ENCODE results near the gene TCF12. TPM values are rescaled to one million over a fixed set of nuclear protein-coding genes. Genes with fewer than 3 reads are reported as not detected.

The TCF12 gene
- total RNA-seq, 1 donor from 2014 or later: 164 TPM

GRCh38 chr15:56879502-56879901 is 38.9 kb upstream of the TCF12 start:
- H3K4me3 Mint-ChIP-seq (ENCODE audit: unreplicated experiment): no peak overlapping the region

GRCh38 chr15:56883088-56883487 is 35.4 kb upstream of the TCF12 start:
- no peak for DNase-seq (ENCODE audit: extremely low spot score, unreplicated experiment)
- Mint-ChIP-seq H3K4me3 (ENCODE audit: unreplicated experiment) (no peak overlapping the region), H3K4me1 (ENCODE audit: unreplicated experiment) (peaks cover 15% of the 10 kb centered on the region), H3K36me3 (ENCODE audit: unreplicated experiment) (no peaks in the 10 kb centered on the region), H3K9me3 (ENCODE audit: unreplicated experiment) (no peaks in the 10 kb centered on the region), H3K27ac (ENCODE audit: unreplicated experiment) (no peak overlapping the region), H3K27me3 (ENCODE audit: unreplicated experiment) (no peaks in the 10 kb centered on the region)
- TF ChIP-seq CTCF (IDR thresholded peaks at IDR 0.05): no peak

More at GRCh38 chr15:56879502-56879901, 38.9 kb upstream of the TCF12 start:
- no peak for TF ChIP-seq CTCF (IDR thresholded peaks at IDR 0.05)
- no peaks in the 10 kb centered on the region for H3K27me3 Mint-ChIP-seq (ENCODE audit: unreplicated experiment)
- H3K4me1 Mint-ChIP-seq (ENCODE audit: unreplicated experiment): no peaks in the 10 kb centered on the region
- DNase-seq (ENCODE audit: extremely low spot score, unreplicated experiment): no peak
- no peaks in the 10 kb centered on the region for H3K9me3 Mint-ChIP-seq (ENCODE audit: unreplicated experiment)
- no peaks in the 10 kb centered on the region for H3K36me3 Mint-ChIP-seq (ENCODE audit: unreplicated experiment)
- H3K27ac Mint-ChIP-seq (ENCODE audit: unreplicated experiment): no peak overlapping the region

GRCh38 chr15:56886363-56886931 is 32.0 kb upstream of the TCF12 start:
- TF ChIP-seq CTCF (IDR thresholded peaks at IDR 0.05): no peak
- Mint-ChIP-seq H3K9me3 (ENCODE audit: unreplicated experiment) (no peaks in the 10 kb centered on the region), H3K4me1 (ENCODE audit: unreplicated experiment) (peaks cover 24% of the 10 kb centered on the region), H3K4me3 (ENCODE audit: unreplicated experiment) (peak overlapping the region; percentile 83), H3K27me3 (ENCODE audit: unreplicated experiment) (no peaks in the 10 kb centered on the region), H3K27ac (ENCODE audit: unreplicated experiment) (peak overlapping the region; percentile 96), H3K36me3 (ENCODE audit: unreplicated experiment) (no peaks in the 10 kb centered on the region)
- DNase-seq (ENCODE audit: extremely low spot score, unreplicated experiment): no peak

GRCh38 chr15:56886932-56887781 is 31.3 kb upstream of the TCF12 start:
- Mint-ChIP-seq H3K36me3 (ENCODE audit: unreplicated experiment) (no peaks in the 10 kb centered on the region), H3K4me3 (ENCODE audit: unreplicated experiment) (peak overlapping the region; percentile 83), H3K27me3 (ENCODE audit: unreplicated experiment) (no peaks in the 10 kb centered on the region), H3K4me1 (ENCODE audit: unreplicated experiment) (peaks cover 24% of the 10 kb centered on the region), H3K27ac (ENCODE audit: unreplicated experiment) (peak overlapping the region; percentile 96), H3K9me3 (ENCODE audit: unreplicated experiment) (no peaks in the 10 kb centered on the region)
- peak; percentile 97 for DNase-seq (ENCODE audit: extremely low spot score, unreplicated experiment)
- peak; percentile 36 for TF ChIP-seq CTCF (IDR thresholded peaks at IDR 0.05)

- DNase-seq (ENCODE audit: extremely low spot score, unreplicated experiment): no peak
- Mint-ChIP-seq H3K27ac (ENCODE audit: unreplicated experiment) (peak overlapping the region; percentile 89), H3K27me3 (ENCODE audit: unreplicated experiment) (no peaks in the 10 kb centered on the region), H3K36me3 (ENCODE audit: unreplicated experiment) (no peaks in the 10 kb centered on the region), H3K4me1 (ENCODE audit: unreplicated experiment) (peaks cover 24% of the 10 kb centered on the region), H3K4me3 (ENCODE audit: unreplicated experiment) (peak overlapping the region; percentile 83), H3K9me3 (ENCODE audit: unreplicated experiment) (no peaks in the 10 kb centered on the region)
- TF ChIP-seq CTCF (IDR thresholded peaks at IDR 0.05): no peak
These were observed 30.5 kb upstream of the TCF12 start for GRCh38 chr15:56887782-56888438.

Data from osteocyte (in vitro differentiated cells).